GM18505 (cell line): Measurements from ENCODE around the gene OR5A2.
"Not testable (repeated sequence)": the region's sequence is repeated elsewhere in the genome, so short reads cannot be mapped to it uniquely, and the experiment has no call there.

Experiments used
- ATAC-seq: cut with Tn5 transposase; IDR thresholded peaks from one replicate; pipeline ENCODE4 v1.9.1; 2021; ENCODE audit not compliant: unreplicated experiment
- POLR2A ChIP-seq: IDR thresholded peaks from 4 replicates; pipeline ENCODE4 v1.6.1; 2011; ENCODE audit warnings: borderline replicate concordance; ENCODE audit not compliant: insufficient read depth, insufficient read length; ENCODE audit errors: extremely low read depth

Gene OR5A2

GRCh38 chr11:59418156-59418555 is 8.1 kb downstream of the OR5A2 start:
- TF ChIP-seq POLR2A: no peak
- no peak for ATAC-seq

- no peak for TF ChIP-seq POLR2A
- ATAC-seq: no peak
Measured at GRCh38 chr11:59417023-59417422, 9.2 kb downstream of the OR5A2 start.

GRCh38 chr11:59416613-59417012 is 9.6 kb downstream of the OR5A2 start:
- no peak for ATAC-seq
- TF ChIP-seq POLR2A: no peak

GRCh38 chr11:59415111-59415510 is 11.1 kb downstream of the OR5A2 start:
- no peak for ATAC-seq
- TF ChIP-seq POLR2A: no peak

- no peak for TF ChIP-seq POLR2A
- ATAC-seq: no peak
Measured at GRCh38 chr11:59413646-59414045, 12.6 kb downstream of the OR5A2 start.

- ATAC-seq: no peak
- no peak for TF ChIP-seq POLR2A
Measured at GRCh38 chr11:59403546-59403945, 22.7 kb downstream of the OR5A2 start.

GRCh38 chr11:59401262-59401552 is 25.0 kb downstream of the OR5A2 start:
- no peak for ATAC-seq
- no peak for TF ChIP-seq POLR2A

GRCh38 chr11:59400461-59401261 is 25.6 kb downstream of the OR5A2 start:
- no peak for ATAC-seq
- TF ChIP-seq POLR2A: no peak

- no peak for ATAC-seq
- no peak for TF ChIP-seq POLR2A
Measured at GRCh38 chr11:59394186-59394585, 32.0 kb downstream of the OR5A2 start.

- no peak for TF ChIP-seq POLR2A
- peak; percentile 99 for ATAC-seq
Measured at GRCh38 chr11:59380263-59381059, 45.8 kb downstream of the OR5A2 start.

GRCh38 chr11:59372324-59372723 is 53.9 kb downstream of the OR5A2 start:
- ATAC-seq: not testable (repeated sequence)

GRCh38 chr11:59368238-59369022 is 57.8 kb downstream of the OR5A2 start:
- no peak for ATAC-seq
- TF ChIP-seq POLR2A: no peak
